ENCODE measurements around the gene TLCD3A.
"Not testable (repeated sequence)": the region's sequence is repeated elsewhere in the genome, so short reads cannot be mapped to it uniquely, and the experiment has no call there.

TLCD3A gene

GRCh38 chr17:788551-788950 is 56.2 kb downstream of the TLCD3A start:
- no peak for DNase-seq (ENCODE audit: low read depth in 2 of 2)

GRCh38 chr17:789160-789840 is 56.9 kb downstream of the TLCD3A start:
- DNase-seq (ENCODE audit: low read depth in 2 of 2) = no peak

- DNase-seq (ENCODE audit: low read depth in 2 of 2) = not testable (repeated sequence)
These were observed 57.8 kb downstream of the TLCD3A start for GRCh38 chr17:789931-790873.

GRCh38 chr17:790874-791247 is 58.5 kb downstream of the TLCD3A start:
- not testable (repeated sequence) for DNase-seq (ENCODE audit: low read depth in 2 of 2)

GRCh38 chr17:791829-792228 is 59.4 kb downstream of the TLCD3A start:
- no peak for DNase-seq (ENCODE audit: low read depth in 2 of 2)

GRCh38 chr17:792277-792676 is 59.9 kb downstream of the TLCD3A start:
- DNase-seq (ENCODE audit: low read depth in 2 of 2) = no peak
